Neural crest cell (in vitro differentiated cells): Measurements from ENCODE around the gene AKAP13. TPM values are rescaled to one million over a fixed set of nuclear protein-coding genes. Genes with fewer than 3 reads are reported as not detected.
A peak's percentile ranks its signal among the peaks of the same experiment; 100 is the strongest.

Experiments
- DNase-seq: peaks from one replicate; pipeline ENCODE4 v3.0.0; 2021; ENCODE audit warnings: low read depth, mixed read lengths, low spot score
- H3K27ac Mint-ChIP-seq: one replicate; pipeline ENCODE4 v1.8.0; 2021; ENCODE audit warnings: mild to moderate bottlenecking, mixed read lengths; ENCODE audit not compliant: unreplicated experiment
- H3K27me3 Mint-ChIP-seq: 2 replicates; pipeline ENCODE4 v1.8.0; 2021; ENCODE audit warnings: low read depth, mild to moderate bottlenecking, mixed read lengths
- H3K36me3 Mint-ChIP-seq: 2 replicates; pipeline ENCODE4 v1.8.0; 2021; ENCODE audit warnings: low read depth, mild to moderate bottlenecking, mixed read lengths
- H3K4me1 Mint-ChIP-seq: 2 replicates; pipeline ENCODE4 v1.8.0; 2021; ENCODE audit warnings: mixed read lengths
- H3K4me3 Mint-ChIP-seq: one replicate; pipeline ENCODE4 v1.8.0; 2021; ENCODE audit warnings: mild to moderate bottlenecking, mixed read lengths
- H3K9me3 Mint-ChIP-seq: 2 replicates; pipeline ENCODE4 v1.8.0; 2021; ENCODE audit warnings: mixed read lengths
- total RNA-seq: library from RNA; stranded (reverse); gene quantifications from 2 replicates; pipeline ENCODE4 v1.2.1, GENCODE V29; 2021
- TF ChIP-seq, protein P1 (sequence below): fragments of 200-600 bp; sonication (generic); conservative IDR thresholded peaks from 2 replicates; pipeline ENCODE4 v1.5.0; 2021; ENCODE audit warnings: antibody characterized with exemption, mild to moderate bottlenecking

AKAP13 gene
- total RNA-seq, 1 donor from 2014 or later = 81.3 TPM

DNA sequence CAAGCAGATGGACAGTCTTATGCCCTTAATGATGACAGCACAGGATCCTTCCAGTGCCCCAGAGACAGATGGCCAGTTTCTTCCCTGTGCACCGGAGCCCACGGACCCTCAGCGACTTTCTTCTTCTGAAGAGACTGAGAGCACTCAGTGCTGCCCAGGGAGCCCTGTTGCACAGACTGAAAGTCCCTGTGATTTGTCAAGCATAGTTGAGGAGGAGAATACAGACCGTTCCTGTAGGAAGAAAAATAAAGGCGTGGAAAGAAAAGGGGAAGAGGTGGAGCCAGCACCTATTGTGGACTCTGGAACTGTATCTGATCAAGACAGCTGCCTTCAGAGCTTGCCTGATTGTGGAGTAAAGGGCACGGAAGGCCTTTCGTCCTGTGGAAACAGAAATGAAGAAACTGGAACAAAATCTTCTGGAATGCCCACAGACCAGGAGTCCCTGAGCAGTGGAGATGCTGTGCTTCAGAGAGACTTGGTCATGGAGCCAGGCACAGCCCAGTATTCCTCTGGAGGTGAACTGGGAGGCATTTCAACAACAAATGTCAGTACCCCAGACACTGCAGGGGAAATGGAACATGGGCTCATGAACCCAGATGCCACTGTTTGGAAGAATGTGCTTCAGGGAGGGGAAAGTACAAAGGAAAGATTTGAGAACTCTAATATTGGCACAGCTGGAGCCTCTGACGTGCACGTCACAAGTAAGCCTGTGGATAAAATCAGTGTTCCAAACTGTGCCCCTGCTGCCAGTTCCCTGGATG lies 198.7 kb downstream of the AKAP13 start:
- Mint-ChIP-seq H3K36me3 (peaks cover 20% of the 10 kb centered on the region), H3K4me1 (peaks cover 23% of the 10 kb centered on the region), H3K27ac (peak overlapping the region; percentile 15), H3K9me3 (no peaks in the 10 kb centered on the region), H3K27me3 (no peaks in the 10 kb centered on the region), H3K4me3 (no peak overlapping the region)
- TF ChIP-seq, protein P1, sequence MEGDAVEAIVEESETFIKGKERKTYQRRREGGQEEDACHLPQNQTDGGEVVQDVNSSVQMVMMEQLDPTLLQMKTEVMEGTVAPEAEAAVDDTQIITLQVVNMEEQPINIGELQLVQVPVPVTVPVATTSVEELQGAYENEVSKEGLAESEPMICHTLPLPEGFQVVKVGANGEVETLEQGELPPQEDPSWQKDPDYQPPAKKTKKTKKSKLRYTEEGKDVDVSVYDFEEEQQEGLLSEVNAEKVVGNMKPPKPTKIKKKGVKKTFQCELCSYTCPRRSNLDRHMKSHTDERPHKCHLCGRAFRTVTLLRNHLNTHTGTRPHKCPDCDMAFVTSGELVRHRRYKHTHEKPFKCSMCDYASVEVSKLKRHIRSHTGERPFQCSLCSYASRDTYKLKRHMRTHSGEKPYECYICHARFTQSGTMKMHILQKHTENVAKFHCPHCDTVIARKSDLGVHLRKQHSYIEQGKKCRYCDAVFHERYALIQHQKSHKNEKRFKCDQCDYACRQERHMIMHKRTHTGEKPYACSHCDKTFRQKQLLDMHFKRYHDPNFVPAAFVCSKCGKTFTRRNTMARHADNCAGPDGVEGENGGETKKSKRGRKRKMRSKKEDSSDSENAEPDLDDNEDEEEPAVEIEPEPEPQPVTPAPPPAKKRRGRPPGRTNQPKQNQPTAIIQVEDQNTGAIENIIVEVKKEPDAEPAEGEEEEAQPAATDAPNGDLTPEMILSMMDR = no peak
- no peak for DNase-seq

DNA sequence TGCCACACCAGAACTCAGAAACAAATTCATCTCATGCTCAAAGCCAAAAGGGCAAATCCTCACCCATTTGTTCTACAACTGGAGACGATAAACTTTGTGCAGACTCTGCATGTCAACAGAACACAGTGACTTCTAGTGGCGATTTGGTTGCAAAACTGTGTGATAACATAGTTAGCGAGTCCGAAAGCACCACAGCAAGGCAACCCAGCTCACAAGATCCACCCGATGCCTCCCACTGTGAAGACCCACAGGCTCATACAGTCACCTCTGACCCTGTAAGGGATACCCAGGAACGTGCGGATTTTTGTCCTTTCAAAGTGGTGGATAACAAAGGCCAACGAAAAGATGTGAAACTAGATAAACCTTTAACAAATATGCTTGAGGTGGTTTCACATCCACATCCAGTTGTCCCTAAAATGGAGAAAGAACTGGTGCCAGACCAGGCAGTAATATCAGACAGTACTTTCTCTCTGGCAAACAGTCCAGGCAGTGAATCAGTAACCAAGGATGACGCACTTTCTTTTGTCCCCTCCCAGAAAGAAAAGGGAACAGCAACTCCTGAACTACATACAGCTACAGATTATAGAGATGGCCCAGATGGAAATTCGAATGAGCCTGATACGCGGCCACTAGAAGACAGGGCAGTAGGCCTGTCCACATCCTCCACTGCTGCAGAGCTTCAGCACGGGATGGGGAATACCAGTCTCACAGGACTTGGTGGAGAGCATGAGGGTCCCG lies 199.7 kb downstream of the AKAP13 start:
- H3K27me3 Mint-ChIP-seq = no peaks in the 10 kb centered on the region
- TF ChIP-seq, protein P1 = no peak
- H3K4me1 Mint-ChIP-seq = peaks cover 32% of the 10 kb centered on the region
- no peaks in the 10 kb centered on the region for H3K9me3 Mint-ChIP-seq
- no peak overlapping the region for H3K4me3 Mint-ChIP-seq
- H3K27ac Mint-ChIP-seq = no peak overlapping the region
- DNase-seq = no peak
- peaks cover 20% of the 10 kb centered on the region for H3K36me3 Mint-ChIP-seq

- no peak for DNase-seq
- H3K4me1 Mint-ChIP-seq = peaks cover 39% of the 10 kb centered on the region
- peaks cover 20% of the 10 kb centered on the region for H3K36me3 Mint-ChIP-seq
Measured at GRCh38 chr15:85580879-85581278, 200.5 kb downstream of the AKAP13 start.

GRCh38 chr15:85581495-85581894 lies 201.1 kb downstream of the AKAP13 start:
- DNase-seq = no peak
- Mint-ChIP-seq H3K4me3 (no peak overlapping the region), H3K27me3 (no peaks in the 10 kb centered on the region), H3K9me3 (no peaks in the 10 kb centered on the region), H3K4me1 (peaks cover 40% of the 10 kb centered on the region), H3K27ac (no peak overlapping the region), H3K36me3 (peaks cover 20% of the 10 kb centered on the region)
- TF ChIP-seq, protein P1 = no peak

More at GRCh38 chr15:85580879-85581278, 200.5 kb downstream of the AKAP13 start:
- TF ChIP-seq, protein P1 = no peak
- H3K9me3 Mint-ChIP-seq = no peaks in the 10 kb centered on the region
- H3K27me3 Mint-ChIP-seq = no peaks in the 10 kb centered on the region
- H3K27ac Mint-ChIP-seq = no peak overlapping the region
- H3K4me3 Mint-ChIP-seq = no peak overlapping the region

DNA sequence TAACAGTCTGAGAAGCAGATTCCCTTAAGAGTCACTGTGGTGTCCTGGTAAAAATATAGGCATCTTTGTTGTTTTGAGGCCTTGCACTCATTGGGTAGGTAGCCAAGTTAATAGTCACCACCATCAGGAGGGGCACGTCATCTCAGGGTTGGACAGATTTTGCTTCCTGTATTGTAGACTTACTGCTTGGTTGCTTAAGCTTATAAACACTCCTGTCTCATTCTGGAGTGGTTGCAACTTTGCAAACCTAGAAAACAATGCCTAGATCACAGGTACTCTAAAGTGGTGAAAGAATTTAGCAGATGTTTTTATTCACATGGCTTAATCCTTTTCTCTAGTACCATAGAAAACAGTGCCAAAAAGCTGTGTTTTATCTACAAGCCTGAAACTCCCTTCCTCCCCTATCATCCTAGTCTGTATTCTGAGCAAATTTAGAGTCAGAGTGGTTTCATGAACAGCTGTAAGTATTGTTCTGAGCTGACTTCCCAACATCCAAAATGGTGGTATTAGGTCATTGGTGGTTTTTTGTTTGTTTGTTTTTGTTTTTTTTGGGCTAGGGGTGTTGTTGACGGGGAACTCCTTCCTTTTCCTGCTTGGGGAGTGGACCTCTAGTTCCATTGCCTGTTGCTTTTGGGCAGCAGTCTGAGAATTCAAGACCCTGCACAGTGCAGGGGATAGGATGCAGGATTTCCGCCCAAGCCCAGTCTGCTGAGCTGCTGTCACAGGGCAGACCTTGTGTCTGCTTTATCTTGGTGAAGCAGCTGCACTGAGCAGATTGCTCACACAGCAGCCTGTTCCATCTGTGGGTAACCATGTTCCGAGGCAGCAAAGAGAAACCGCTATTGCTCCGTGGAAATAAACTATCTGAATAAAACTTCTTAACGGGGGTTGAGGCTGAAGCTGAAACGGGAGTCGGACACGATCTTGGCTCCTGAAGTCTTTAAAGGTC lies 202.0 kb downstream of the AKAP13 start:
- peaks cover 40% of the 10 kb centered on the region for H3K4me1 Mint-ChIP-seq
- H3K36me3 Mint-ChIP-seq = peaks cover 23% of the 10 kb centered on the region
- H3K27me3 Mint-ChIP-seq = no peaks in the 10 kb centered on the region
- TF ChIP-seq, protein P1 = no peak
- H3K4me3 Mint-ChIP-seq = no peak overlapping the region
- no peaks in the 10 kb centered on the region for H3K9me3 Mint-ChIP-seq
- H3K27ac Mint-ChIP-seq = no peak overlapping the region
- DNase-seq = no peak
